Stimulated activated CD8-positive, alpha-beta memory T cell treated with anti-CD3 and anti-CD28 coated beads, Interleukin-7, amount 100 ng/mL, for 1 hour (primary cell): ENCODE results near the gene ZNF81.
"Not testable (repeated sequence)": the region's sequence is repeated elsewhere in the genome, so short reads cannot be mapped to it uniquely, and the experiment has no call there.

ENCODE experiments used
- DNase-seq, 2 donors: peaks; one replicate each; pipeline ENCODE4 v3.0.0-alpha.2; 2020; ENCODE audit warnings: low read depth in 2 of 2

ZNF81 gene

DNA sequence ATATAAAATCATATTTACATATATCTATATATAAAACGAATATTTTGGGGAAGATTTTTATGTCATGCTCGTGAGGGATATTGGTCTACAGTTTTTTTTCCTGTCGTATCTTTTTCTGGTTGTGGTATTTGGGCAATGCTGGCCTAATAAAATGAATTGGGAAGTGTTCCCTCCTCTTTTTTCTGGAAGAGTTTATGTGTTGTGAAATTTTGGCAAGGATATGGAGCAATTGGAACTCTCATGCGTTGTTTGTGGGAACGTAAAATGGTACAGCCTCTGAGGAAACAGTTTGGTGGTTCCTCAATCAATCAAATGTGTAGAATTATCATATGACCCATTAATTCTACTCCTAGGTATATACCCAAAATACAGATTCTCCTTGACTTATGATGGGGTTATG, 97.2 kb downstream of the ZNF81 start:
- DNase-seq: no peak

GRCh38 chrX:47936224-47936939, 99.7 kb downstream of the ZNF81 start:
- DNase-seq: no peak

- DNase-seq: no peak
These were observed 100.2 kb downstream of the ZNF81 start for GRCh38 chrX:47936940-47937317.

DNA sequence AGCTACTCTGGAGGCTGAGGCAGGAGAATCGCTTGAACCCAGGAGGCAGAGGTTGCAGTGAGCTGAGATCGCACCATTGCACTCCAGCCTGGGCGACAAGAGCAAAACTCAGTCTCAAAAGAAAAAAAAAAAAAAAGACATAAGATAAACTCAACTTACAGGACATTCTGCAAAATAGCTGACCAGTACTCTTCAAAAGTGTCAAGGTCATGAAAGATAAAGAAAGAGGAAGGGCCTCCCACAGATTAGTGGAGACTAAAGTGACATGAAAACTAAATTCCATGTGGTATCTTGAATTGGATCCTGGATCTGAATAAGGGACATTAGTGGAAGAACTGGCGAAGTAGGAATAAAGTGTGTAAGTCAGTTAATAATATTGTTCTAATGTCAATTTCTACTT, 103.7 kb downstream of the ZNF81 start:
- no peak for DNase-seq

DNA sequence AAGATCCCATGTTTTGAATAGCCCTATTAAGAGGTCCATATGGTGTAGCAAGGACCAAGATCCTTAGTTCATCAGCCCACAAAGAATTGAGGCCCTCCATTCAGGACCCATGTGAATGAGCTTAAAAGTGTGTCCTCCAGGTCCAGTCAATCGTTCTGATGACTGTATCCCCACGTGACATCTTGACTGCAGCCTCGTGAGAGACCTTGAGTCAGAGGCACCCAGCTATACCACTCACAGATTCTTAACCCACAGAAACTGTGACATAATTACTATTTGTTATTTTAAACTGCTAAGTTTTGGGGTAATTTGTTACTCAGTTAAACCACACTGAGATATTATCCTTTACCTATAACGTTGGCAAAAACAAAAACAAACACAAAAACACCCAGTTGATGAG, 104.7 kb downstream of the ZNF81 start:
- DNase-seq: no peak

GRCh38 chrX:47955295-47955694, 118.6 kb downstream of the ZNF81 start:
- not testable (repeated sequence) for DNase-seq

GRCh38 chrX:47956016-47956415, 119.3 kb downstream of the ZNF81 start:
- DNase-seq: no peak

DNA sequence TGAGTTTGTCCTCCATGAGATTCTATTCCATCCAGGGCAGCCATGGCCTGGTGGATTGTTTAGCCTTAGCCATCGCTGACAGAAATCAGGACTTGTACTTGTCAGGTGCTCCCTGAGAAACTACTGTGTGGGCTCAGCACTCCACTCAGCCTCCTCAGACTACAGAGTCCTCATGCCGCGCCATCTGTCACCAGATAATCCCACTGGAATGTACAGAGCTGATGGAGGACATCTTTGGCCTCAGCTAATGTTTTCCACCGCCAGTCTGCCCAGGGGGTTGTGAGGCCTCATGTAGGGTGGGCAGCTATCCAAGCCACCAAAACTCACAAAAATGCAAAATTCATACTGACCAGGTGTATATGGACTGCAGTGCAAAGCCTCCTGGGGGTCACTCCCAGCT, 121.5 kb downstream of the ZNF81 start:
- DNase-seq: not testable (repeated sequence)

DNA sequence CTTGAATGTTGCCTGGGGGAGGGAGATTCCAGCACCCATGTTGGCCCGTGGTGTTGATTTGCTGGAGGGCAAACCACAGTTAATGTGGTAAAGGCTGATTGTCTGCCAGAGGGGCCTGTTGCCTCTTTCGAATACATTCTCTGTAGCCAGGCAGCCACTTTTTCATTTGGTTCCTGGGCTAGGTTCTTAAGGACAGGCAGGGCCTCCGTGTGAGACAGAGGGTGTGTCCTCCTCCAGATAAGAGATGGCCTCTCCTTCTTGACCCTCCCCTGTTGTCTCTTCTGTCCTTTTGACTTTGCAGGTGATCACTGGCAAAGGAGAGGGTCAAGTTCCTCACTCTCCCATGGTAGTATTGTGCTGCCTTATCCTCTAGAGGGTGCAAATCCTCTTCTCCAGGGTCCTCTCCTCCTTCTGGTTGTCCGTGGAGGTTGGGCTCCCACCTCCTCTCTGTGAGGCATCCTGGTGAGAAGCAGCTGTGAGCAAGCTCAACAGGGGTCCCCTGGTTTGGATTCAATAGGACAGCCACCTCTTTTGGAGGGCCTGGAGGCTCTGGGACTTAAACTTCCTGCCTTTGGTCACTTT, 122.2 kb downstream of the ZNF81 start:
- DNase-seq: no peak

- no peak for DNase-seq
These were observed 123.7 kb downstream of the ZNF81 start for GRCh38 chrX:47960406-47960805.

GRCh38 chrX:47961830-47962229, 125.1 kb downstream of the ZNF81 start:
- DNase-seq: not testable (repeated sequence)

DNA sequence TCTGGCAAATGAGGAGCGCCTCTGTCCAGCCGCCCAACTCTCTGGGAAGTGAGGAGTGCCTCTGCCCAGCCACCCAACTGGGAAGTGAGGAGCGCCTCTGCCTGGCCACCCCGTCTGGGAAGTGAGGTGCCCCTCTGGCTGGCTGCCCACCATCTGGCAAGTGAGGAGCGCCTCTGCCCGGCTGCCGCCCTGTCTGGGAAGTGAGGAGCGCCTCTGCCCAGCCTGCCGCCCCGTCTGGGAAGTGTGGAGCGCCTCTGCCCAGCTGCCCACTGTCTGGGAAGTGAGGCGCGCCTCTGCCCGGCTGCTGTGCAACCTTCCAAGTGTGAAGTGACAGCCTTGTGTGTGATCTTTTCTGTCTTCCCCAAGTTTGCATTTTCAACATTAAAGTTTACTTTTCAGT, 128.8 kb downstream of the ZNF81 start:
- not testable (repeated sequence) for DNase-seq
